Measurements from ENCODE around the gene PARD3.

Gene PARD3

GRCh38 chr10:34061841-34062240 lies 753.3 kb downstream of the PARD3 start:
- DNase-seq (ENCODE audit: low spot score): no peak

Data from globus pallidus (tissue), 1 donor.